ENCODE data around the gene ANK3.
"Not testable (repeated sequence)": the region's sequence is repeated elsewhere in the genome, so short reads cannot be mapped to it uniquely, and the experiment has no call there.

Gene ANK3

GRCh38 chr10:60035984-60036383, 353.7 kb downstream of the ANK3 start:
- no peak for DNase-seq (ENCODE audit: low read depth in 2 of 2)

- not testable (repeated sequence) for DNase-seq (ENCODE audit: low read depth in 2 of 2)
Observed at GRCh38 chr10:60035375-60035774, 354.3 kb downstream of the ANK3 start.

GRCh38 chr10:60032723-60033122, 357.0 kb downstream of the ANK3 start:
- no peak for DNase-seq (ENCODE audit: low read depth in 2 of 2)

- DNase-seq (ENCODE audit: low read depth in 2 of 2): no peak
Observed at GRCh38 chr10:60031664-60032063, 358.0 kb downstream of the ANK3 start.

- no peak for DNase-seq (ENCODE audit: low read depth in 2 of 2)
Observed at GRCh38 chr10:60031183-60031582, 358.5 kb downstream of the ANK3 start.

GRCh38 chr10:60029475-60029874, 360.2 kb downstream of the ANK3 start:
- DNase-seq (ENCODE audit: low read depth in 2 of 2): no peak

GRCh38 chr10:60028081-60028480, 361.6 kb downstream of the ANK3 start:
- DNase-seq (ENCODE audit: low read depth in 2 of 2): no peak

GRCh38 chr10:60025279-60025678, 364.4 kb downstream of the ANK3 start:
- no peak for DNase-seq (ENCODE audit: low read depth in 2 of 2)

GRCh38 chr10:60024506-60024905, 365.2 kb downstream of the ANK3 start:
- DNase-seq (ENCODE audit: low read depth in 2 of 2): no peak

- DNase-seq (ENCODE audit: low read depth in 2 of 2): no peak
Observed at GRCh38 chr10:60023155-60023877, 366.4 kb downstream of the ANK3 start.

GRCh38 chr10:60021361-60021760, 368.3 kb downstream of the ANK3 start:
- no peak for DNase-seq (ENCODE audit: low read depth in 2 of 2)

- no peak for DNase-seq (ENCODE audit: low read depth in 2 of 2)
Observed at GRCh38 chr10:60016794-60017193, 372.9 kb downstream of the ANK3 start.

GRCh38 chr10:60009710-60010383, 379.8 kb downstream of the ANK3 start:
- DNase-seq (ENCODE audit: low read depth in 2 of 2): no peak

- no peak for DNase-seq (ENCODE audit: low read depth in 2 of 2)
Observed at GRCh38 chr10:60009276-60009675, 380.4 kb downstream of the ANK3 start.

- no peak for DNase-seq (ENCODE audit: low read depth in 2 of 2)
Observed at GRCh38 chr10:60008816-60009215, 380.9 kb downstream of the ANK3 start.

GRCh38 chr10:60006062-60006461, 383.6 kb downstream of the ANK3 start:
- DNase-seq (ENCODE audit: low read depth in 2 of 2): no peak

GRCh38 chr10:60003651-60004523, 385.8 kb downstream of the ANK3 start:
- no peak for DNase-seq (ENCODE audit: low read depth in 2 of 2)

GRCh38 chr10:60000747-60001146, 388.9 kb downstream of the ANK3 start:
- DNase-seq (ENCODE audit: low read depth in 2 of 2): no peak

- DNase-seq (ENCODE audit: low read depth in 2 of 2): no peak
Observed at GRCh38 chr10:59997827-59998525, 391.7 kb downstream of the ANK3 start.

- DNase-seq (ENCODE audit: low read depth in 2 of 2): no peak
Observed at GRCh38 chr10:59995862-59996261, 393.8 kb downstream of the ANK3 start.

GRCh38 chr10:59993931-59994330, 395.7 kb downstream of the ANK3 start:
- no peak for DNase-seq (ENCODE audit: low read depth in 2 of 2)

- DNase-seq (ENCODE audit: low read depth in 2 of 2): no peak
Observed at GRCh38 chr10:59991661-59992060, 398.0 kb downstream of the ANK3 start.
